ENCODE results near the gene HBQ1.
"Not testable (repeated sequence)": the region's sequence is repeated elsewhere in the genome, so short reads cannot be mapped to it uniquely, and the experiment has no call there.

Gene HBQ1

DNA sequence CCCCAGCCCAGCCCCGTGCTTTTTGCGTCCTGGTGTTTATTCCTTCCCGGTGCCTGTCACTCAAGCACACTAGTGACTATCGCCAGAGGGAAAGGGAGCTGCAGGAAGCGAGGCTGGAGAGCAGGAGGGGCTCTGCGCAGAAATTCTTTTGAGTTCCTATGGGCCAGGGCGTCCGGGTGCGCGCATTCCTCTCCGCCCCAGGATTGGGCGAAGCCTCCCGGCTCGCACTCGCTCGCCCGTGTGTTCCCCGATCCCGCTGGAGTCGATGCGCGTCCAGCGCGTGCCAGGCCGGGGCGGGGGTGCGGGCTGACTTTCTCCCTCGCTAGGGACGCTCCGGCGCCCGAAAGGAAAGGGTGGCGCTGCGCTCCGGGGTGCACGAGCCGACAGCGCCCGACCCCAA is 4.3 kb upstream of the HBQ1 start:
- H3K4me1 ChIP-seq (ENCODE audit: control insufficient read depth in 5 of 5, insufficient read depth in 5 of 5, low read length in 5 of 5) = peaks cover 0 to 13% (median 7%) of the 10 kb centered on the region in 5 donors
- not testable (repeated sequence) for H3K27ac ChIP-seq (ENCODE audit: low read depth, low read length); H3K9me3 ChIP-seq (ENCODE audit: control insufficient read depth in 5 of 5, low read length in 5 of 5); H3K9ac ChIP-seq (ENCODE audit: low read length in 5 of 5); H3K36me3 ChIP-seq (ENCODE audit: control insufficient read depth in 5 of 5, insufficient read depth in 5 of 5, low read length in 5 of 5); H3K4me3 ChIP-seq (ENCODE audit: low read depth in 1 of 5, low read length in 5 of 5)
- peaks cover 29 to 45% (median 33%) of the 10 kb centered on the region in 5 donors for H3K27me3 ChIP-seq (ENCODE audit: control insufficient read depth in 5 of 5, insufficient read depth in 4 of 5, low read length in 5 of 5)

DNA sequence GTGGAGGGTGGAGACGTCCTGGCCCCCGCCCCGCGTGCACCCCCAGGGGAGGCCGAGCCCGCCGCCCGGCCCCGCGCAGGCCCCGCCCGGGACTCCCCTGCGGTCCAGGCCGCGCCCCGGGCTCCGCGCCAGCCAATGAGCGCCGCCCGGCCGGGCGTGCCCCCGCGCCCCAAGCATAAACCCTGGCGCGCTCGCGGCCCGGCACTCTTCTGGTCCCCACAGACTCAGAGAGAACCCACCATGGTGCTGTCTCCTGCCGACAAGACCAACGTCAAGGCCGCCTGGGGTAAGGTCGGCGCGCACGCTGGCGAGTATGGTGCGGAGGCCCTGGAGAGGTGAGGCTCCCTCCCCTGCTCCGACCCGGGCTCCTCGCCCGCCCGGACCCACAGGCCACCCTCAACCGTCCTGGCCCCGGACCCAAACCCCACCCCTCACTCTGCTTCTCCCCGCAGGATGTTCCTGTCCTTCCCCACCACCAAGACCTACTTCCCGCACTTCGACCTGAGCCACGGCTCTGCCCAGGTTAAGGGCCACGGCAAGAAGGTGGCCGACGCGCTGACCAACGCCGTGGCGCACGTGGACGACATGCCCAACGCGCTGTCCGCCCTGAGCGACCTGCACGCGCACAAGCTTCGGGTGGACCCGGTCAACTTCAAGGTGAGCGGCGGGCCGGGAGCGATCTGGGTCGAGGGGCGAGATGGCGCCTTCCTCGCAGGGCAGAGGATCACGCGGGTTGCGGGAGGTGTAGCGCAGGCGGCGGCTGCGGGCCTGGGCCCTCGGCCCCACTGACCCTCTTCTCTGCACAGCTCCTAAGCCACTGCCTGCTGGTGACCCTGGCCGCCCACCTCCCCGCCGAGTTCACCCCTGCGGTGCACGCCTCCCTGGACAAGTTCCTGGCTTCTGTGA is 3.5 kb upstream of the HBQ1 start, which contains the start of gene HBA1:
HBA1 (plus strand) TSS at position 204 of the 906 bp plus-strand sequence; CDS start at position 241, 37 bp downstream.
- H3K27me3 ChIP-seq (ENCODE audit: control insufficient read depth in 5 of 5, insufficient read depth in 4 of 5, low read length in 5 of 5) = peaks cover 29 to 41% (median 34%) of the 10 kb centered on the region in 5 donors
- not testable (repeated sequence) for H3K9me3 ChIP-seq (ENCODE audit: control insufficient read depth in 5 of 5, low read length in 5 of 5); H3K4me3 ChIP-seq (ENCODE audit: low read depth in 1 of 5, low read length in 5 of 5); H3K27ac ChIP-seq (ENCODE audit: low read depth, low read length); H3K9ac ChIP-seq (ENCODE audit: low read length in 5 of 5); H3K36me3 ChIP-seq (ENCODE audit: control insufficient read depth in 5 of 5, insufficient read depth in 5 of 5, low read length in 5 of 5)
- H3K4me1 ChIP-seq (ENCODE audit: control insufficient read depth in 5 of 5, insufficient read depth in 5 of 5, low read length in 5 of 5) = peaks cover 0 to 20% (median 13%) of the 10 kb centered on the region in 5 donors

DNA sequence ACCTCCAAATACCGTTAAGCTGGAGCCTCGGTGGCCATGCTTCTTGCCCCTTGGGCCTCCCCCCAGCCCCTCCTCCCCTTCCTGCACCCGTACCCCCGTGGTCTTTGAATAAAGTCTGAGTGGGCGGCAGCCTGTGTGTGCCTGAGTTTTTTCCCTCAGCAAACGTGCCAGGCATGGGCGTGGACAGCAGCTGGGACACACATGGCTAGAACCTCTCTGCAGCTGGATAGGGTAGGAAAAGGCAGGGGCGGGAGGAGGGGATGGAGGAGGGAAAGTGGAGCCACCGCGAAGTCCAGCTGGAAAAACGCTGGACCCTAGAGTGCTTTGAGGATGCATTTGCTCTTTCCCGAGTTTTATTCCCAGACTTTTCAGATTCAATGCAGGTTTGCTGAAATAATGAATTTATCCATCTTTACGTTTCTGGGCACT is 2.9 kb upstream of the HBQ1 start:
- Histone ChIP-seq H3K36me3 (ENCODE audit: control insufficient read depth in 5 of 5, insufficient read depth in 5 of 5, low read length in 5 of 5) (no peaks in the 10 kb centered on the region), H3K9me3 (ENCODE audit: control insufficient read depth in 5 of 5, low read length in 5 of 5) (no peaks in the 10 kb centered on the region), H3K27me3 (ENCODE audit: control insufficient read depth in 5 of 5, insufficient read depth in 4 of 5, low read length in 5 of 5) (peaks cover 27 to 40% (median 34%) of the 10 kb centered on the region in 5 donors), H3K4me1 (ENCODE audit: control insufficient read depth in 5 of 5, insufficient read depth in 5 of 5, low read length in 5 of 5) (peaks cover 0 to 21% (median 13%) of the 10 kb centered on the region in 5 donors), H3K27ac (ENCODE audit: low read depth, low read length) (no peak overlapping the region), H3K4me3 (ENCODE audit: low read depth in 1 of 5, low read length in 5 of 5) (no peak overlapping the region), H3K9ac (ENCODE audit: low read length in 5 of 5) (no peak overlapping the region)

DNA sequence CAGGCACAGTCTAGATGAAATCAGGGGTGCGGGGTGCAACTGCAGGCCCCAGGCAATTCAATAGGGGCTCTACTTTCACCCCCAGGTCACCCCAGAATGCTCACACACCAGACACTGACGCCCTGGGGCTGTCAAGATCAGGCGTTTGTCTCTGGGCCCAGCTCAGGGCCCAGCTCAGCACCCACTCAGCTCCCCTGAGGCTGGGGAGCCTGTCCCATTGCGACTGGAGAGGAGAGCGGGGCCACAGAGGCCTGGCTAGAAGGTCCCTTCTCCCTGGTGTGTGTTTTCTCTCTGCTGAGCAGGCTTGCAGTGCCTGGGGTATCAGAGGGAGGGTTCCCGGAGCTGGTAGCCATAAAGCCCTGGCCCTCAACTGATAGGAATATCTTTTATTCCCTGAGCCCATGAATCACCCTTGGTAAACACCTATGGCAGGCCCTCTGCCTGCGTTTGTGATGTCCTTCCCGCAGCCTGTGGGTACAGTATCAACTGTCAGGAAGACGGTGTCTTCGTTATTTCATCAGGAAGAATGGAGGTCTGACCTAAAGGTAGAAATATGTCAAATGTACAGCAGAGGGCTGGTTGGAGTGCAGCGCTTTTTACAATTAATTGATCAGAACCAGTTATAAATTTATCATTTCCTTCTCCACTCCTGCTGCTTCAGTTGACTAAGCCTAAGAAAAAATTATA is 2.1 kb upstream of the HBQ1 start:
- Histone ChIP-seq H3K9me3 (ENCODE audit: control insufficient read depth in 5 of 5, low read length in 5 of 5) (no peaks in the 10 kb centered on the region), H3K9ac (ENCODE audit: low read length in 5 of 5) (no peak overlapping the region), H3K4me1 (ENCODE audit: control insufficient read depth in 5 of 5, insufficient read depth in 5 of 5, low read length in 5 of 5) (peaks cover 0 to 21% (median 13%) of the 10 kb centered on the region in 5 donors), H3K27me3 (ENCODE audit: control insufficient read depth in 5 of 5, insufficient read depth in 4 of 5, low read length in 5 of 5) (peaks cover 27 to 40% (median 34%) of the 10 kb centered on the region in 5 donors), H3K36me3 (ENCODE audit: control insufficient read depth in 5 of 5, insufficient read depth in 5 of 5, low read length in 5 of 5) (no peaks in the 10 kb centered on the region), H3K4me3 (ENCODE audit: low read depth in 1 of 5, low read length in 5 of 5) (no peak overlapping the region), H3K27ac (ENCODE audit: low read depth, low read length) (no peak overlapping the region)

DNA sequence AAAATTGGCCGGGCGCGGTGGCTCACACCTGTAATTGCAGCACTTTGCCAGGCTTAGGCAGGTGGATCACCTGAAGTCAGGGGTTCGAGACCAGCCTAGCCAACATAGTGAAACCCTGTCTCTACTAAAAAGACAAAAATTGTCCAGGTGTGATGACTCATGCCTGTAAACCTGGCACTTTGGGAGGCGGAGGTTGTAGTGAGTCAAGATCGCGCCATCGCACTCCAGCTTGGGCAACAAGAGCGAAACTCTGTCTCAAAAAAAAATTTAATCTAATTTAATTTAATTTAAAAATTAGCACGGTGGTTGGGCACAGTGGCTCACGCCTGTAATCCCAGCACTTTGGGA is 1.6 kb upstream of the HBQ1 start:
- H3K27me3 ChIP-seq (ENCODE audit: control insufficient read depth in 5 of 5, insufficient read depth in 4 of 5, low read length in 5 of 5) = peaks cover 27 to 40% (median 34%) of the 10 kb centered on the region in 5 donors
- peaks cover 0 to 21% (median 13%) of the 10 kb centered on the region in 5 donors for H3K4me1 ChIP-seq (ENCODE audit: control insufficient read depth in 5 of 5, insufficient read depth in 5 of 5, low read length in 5 of 5)
- no peak overlapping the region for H3K4me3 ChIP-seq (ENCODE audit: low read depth in 1 of 5, low read length in 5 of 5)

DNA sequence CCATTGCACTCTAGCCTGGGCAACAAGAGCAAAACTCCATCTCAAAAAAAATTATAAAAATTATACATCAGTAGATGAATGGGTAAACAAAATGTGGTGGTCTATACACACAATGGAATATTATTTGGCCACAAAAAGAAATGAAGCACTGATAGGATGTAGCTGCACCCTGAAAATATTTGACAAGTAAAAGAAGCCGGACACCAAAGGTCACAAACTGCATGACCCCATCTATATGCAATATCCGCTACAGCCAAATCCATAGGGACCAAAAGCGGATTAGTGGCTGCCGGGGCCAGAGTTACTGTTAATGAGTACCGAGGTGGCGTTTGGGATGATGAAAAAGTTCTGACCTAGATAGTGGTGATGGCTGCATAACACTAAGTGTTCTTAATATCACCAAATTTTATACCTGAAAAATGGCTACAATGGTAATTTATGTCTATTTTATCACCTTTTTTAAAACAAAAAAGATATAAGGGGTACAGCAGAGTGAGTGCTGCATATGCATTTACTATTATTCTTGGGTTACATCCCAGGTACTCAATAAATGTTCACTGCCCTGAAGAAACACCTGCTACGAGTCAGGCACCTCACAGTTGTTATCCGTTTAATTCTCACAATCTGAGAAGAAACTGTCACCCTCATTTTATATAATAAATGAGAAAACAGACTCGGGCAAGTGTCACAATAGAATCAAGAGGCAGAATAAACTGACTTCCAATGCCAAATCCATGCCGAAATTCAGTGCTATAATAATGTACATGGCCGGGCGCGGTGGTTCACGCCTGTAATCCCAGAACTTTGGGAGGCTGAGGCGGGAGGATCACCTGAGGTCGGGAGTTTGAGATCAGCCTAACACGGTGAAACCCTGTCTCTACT is 807 bp upstream of the HBQ1 start:
- peaks cover 0 to 21% (median 13%) of the 10 kb centered on the region in 5 donors for H3K4me1 ChIP-seq (ENCODE audit: control insufficient read depth in 5 of 5, insufficient read depth in 5 of 5, low read length in 5 of 5)

More for the DNA sequence above, 1.6 kb upstream of the HBQ1 start:
- Histone ChIP-seq H3K36me3 (ENCODE audit: control insufficient read depth in 5 of 5, insufficient read depth in 5 of 5, low read length in 5 of 5) (no peaks in the 10 kb centered on the region), H3K9me3 (ENCODE audit: control insufficient read depth in 5 of 5, low read length in 5 of 5) (no peaks in the 10 kb centered on the region), H3K9ac (ENCODE audit: low read length in 5 of 5) (no peak overlapping the region), H3K27ac (ENCODE audit: low read depth, low read length) (no peak overlapping the region)

DNA sequence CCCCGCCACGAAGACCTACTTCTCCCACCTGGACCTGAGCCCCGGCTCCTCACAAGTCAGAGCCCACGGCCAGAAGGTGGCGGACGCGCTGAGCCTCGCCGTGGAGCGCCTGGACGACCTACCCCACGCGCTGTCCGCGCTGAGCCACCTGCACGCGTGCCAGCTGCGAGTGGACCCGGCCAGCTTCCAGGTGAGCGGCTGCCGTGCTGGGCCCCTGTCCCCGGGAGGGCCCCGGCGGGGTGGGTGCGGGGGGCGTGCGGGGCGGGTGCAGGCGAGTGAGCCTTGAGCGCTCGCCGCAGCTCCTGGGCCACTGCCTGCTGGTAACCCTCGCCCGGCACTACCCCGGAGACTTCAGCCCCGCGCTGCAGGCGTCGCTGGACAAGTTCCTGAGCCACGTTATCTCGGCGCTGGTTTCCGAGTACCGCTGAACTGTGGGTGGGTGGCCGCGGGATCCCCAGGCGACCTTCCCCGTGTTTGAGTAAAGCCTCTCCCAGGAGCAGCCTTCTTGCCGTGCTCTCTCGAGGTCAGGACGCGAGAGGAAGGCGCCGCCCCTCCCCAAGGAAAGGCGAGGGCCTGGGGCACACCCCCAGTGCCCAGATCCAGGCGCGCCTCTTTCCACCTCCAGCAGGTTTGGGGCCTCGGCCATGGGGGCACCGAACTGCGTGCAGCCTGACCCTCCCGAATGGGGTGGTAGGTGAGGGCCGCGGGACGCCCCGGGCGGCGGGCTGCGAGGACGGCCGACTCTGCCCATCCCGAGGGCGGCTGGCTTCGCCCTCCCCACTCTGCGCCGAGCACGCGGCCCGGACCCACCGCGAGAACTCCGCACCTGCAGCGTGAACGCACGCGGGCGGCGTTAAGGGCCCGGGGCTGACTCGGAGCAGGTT is 664 bp downstream of the HBQ1 start:
- Histone ChIP-seq H3K36me3 (ENCODE audit: control insufficient read depth in 5 of 5, insufficient read depth in 5 of 5, low read length in 5 of 5) (peaks cover 0 to 10% (median 4%) of the 10 kb centered on the region in 5 donors), H3K9ac (ENCODE audit: low read length in 5 of 5) (no peak overlapping the region), H3K4me3 (ENCODE audit: low read depth in 1 of 5, low read length in 5 of 5) (peak overlapping the region in 3 of 5 donors; percentile 34 to 62 (median 40)), H3K27me3 (ENCODE audit: control insufficient read depth in 5 of 5, insufficient read depth in 4 of 5, low read length in 5 of 5) (peaks cover 18 to 32% (median 25%) of the 10 kb centered on the region in 5 donors), H3K4me1 (ENCODE audit: control insufficient read depth in 5 of 5, insufficient read depth in 5 of 5, low read length in 5 of 5) (peaks cover 0 to 21% (median 13%) of the 10 kb centered on the region in 5 donors), H3K27ac (ENCODE audit: low read depth, low read length) (no peak overlapping the region), H3K9me3 (ENCODE audit: control insufficient read depth in 5 of 5, low read length in 5 of 5) (no peaks in the 10 kb centered on the region)

More for the DNA sequence above, 807 bp upstream of the HBQ1 start:
- Histone ChIP-seq H3K36me3 (ENCODE audit: control insufficient read depth in 5 of 5, insufficient read depth in 5 of 5, low read length in 5 of 5) (no peaks in the 10 kb centered on the region), H3K9ac (ENCODE audit: low read length in 5 of 5) (no peak overlapping the region), H3K27me3 (ENCODE audit: control insufficient read depth in 5 of 5, insufficient read depth in 4 of 5, low read length in 5 of 5) (peaks cover 25 to 40% (median 33%) of the 10 kb centered on the region in 5 donors), H3K27ac (ENCODE audit: low read depth, low read length) (no peak overlapping the region), H3K4me3 (ENCODE audit: low read depth in 1 of 5, low read length in 5 of 5) (no peak overlapping the region), H3K9me3 (ENCODE audit: control insufficient read depth in 5 of 5, low read length in 5 of 5) (no peaks in the 10 kb centered on the region)

DNA sequence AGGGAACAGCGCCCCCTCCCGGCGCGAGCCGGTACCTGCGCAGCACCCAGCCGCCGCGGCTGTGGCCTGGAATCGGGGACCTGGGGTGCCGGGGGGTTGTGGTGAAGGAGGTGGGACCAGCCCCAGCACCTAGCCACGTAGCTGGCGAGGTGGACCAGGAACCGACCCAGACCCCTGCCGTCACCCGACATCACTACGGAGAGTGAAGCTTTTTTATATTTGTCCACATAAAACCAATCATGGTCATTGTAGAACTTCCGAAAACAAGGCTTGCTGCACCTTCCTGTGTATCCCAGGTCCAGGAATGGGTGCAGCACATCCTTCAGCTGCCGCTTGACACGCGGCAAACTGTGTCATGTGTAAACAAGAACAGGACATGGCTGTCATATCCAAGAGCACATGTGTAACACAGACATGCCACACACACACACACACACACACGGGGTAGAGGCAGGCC is 1.3 kb downstream of the HBQ1 start:
- Histone ChIP-seq H3K4me1 (ENCODE audit: control insufficient read depth in 5 of 5, insufficient read depth in 5 of 5, low read length in 5 of 5) (peaks cover 0 to 21% (median 13%) of the 10 kb centered on the region in 5 donors), H3K9me3 (ENCODE audit: control insufficient read depth in 5 of 5, low read length in 5 of 5) (no peaks in the 10 kb centered on the region), H3K27me3 (ENCODE audit: control insufficient read depth in 5 of 5, insufficient read depth in 4 of 5, low read length in 5 of 5) (peaks cover 18 to 32% (median 25%) of the 10 kb centered on the region in 5 donors), H3K4me3 (ENCODE audit: low read depth in 1 of 5, low read length in 5 of 5) (peak overlapping the region in 1 of 5 donors; percentile 62), H3K9ac (ENCODE audit: low read length in 5 of 5) (no peak overlapping the region), H3K27ac (ENCODE audit: low read depth, low read length) (no peak overlapping the region), H3K36me3 (ENCODE audit: control insufficient read depth in 5 of 5, insufficient read depth in 5 of 5, low read length in 5 of 5) (peaks cover 0 to 10% (median 4%) of the 10 kb centered on the region in 5 donors)
